MCF 10A (cell line): Measurements from ENCODE around the gene FNDC11. TPM values are rescaled to one million over a fixed set of nuclear protein-coding genes. Genes with fewer than 3 reads are reported as not detected.

Experiments
- BruUV-seq: library from RNA; stranded (reverse); fragments of 400-500 nt; replicated peaks from 2 replicates; lab custom pipeline; 2021; lab: Mats Ljungman, UMichigan
- CTCF ChIA-PET: fragments of 300-600 bp; sonication (Branson Sonifier 250); formaldehyde crosslinking; extraction: SDS; loops from one replicate; lab custom pipeline; 2021; ENCODE audit warnings: antibody characterized with exemption, inconsistent platforms; lab: Yijun Ruan, JAX
- POLR2A ChIA-PET: fragments of 300-600, 350-650 bp; sonication (Branson Sonifier 250); formaldehyde crosslinking; extraction: SDS; loops from one replicate; lab custom pipeline; 2020; ENCODE audit warnings: antibody characterized with exemption, inconsistent platforms; lab: Yijun Ruan, JAX
- DNase-seq: peaks from one replicate; pipeline ENCODE4 v3.0.0-alpha.2; 2018; ENCODE audit not compliant: unreplicated experiment
- H3K27ac Mint-ChIP-seq: one replicate; pipeline ENCODE4 v1.8.0; 2022; ENCODE audit warnings: mild to moderate bottlenecking, low read depth, mixed read lengths; ENCODE audit not compliant: unreplicated experiment
- H3K27me3 Mint-ChIP-seq: one replicate; pipeline ENCODE4 v1.8.0; 2022; ENCODE audit warnings: mixed read lengths; ENCODE audit not compliant: insufficient read depth, unreplicated experiment
- H3K36me3 Mint-ChIP-seq: one replicate; pipeline ENCODE4 v1.8.0; 2022; ENCODE audit warnings: mild to moderate bottlenecking, moderate library complexity, mixed read lengths; ENCODE audit not compliant: insufficient read depth, unreplicated experiment
- H3K4me1 Mint-ChIP-seq: one replicate; pipeline ENCODE4 v1.8.0; 2022; ENCODE audit warnings: mixed read lengths; ENCODE audit not compliant: insufficient read depth, unreplicated experiment
- H3K4me3 Mint-ChIP-seq: one replicate; pipeline ENCODE4 v1.8.0; 2022; ENCODE audit warnings: mild to moderate bottlenecking, moderate library complexity, mixed read lengths; ENCODE audit not compliant: unreplicated experiment
- H3K9me3 Mint-ChIP-seq: one replicate; pipeline ENCODE4 v1.8.0; 2022; ENCODE audit warnings: mixed read lengths; ENCODE audit not compliant: unreplicated experiment
- intact Hi-C: fragments of 100-400 bp; cut with micrococcal nuclease; formaldehyde crosslinking; loops from 2 replicates; pipeline ENCODE4 v1.14.1; 2022
- total RNA-seq: library from RNA; stranded (reverse); gene quantifications from 2 replicates; pipeline ENCODE4 v1.2.3, GENCODE V29; 2022
- TF ChIP-seq, protein P1 (sequence below): fragments of 200-600 bp; IDR thresholded peaks from one replicate; pipeline ENCODE4 v1.8.0; 2022; ENCODE audit warnings: antibody characterized with exemption, mild to moderate bottlenecking; ENCODE audit not compliant: unreplicated experiment

FNDC11 gene
- total RNA-seq, 1 experiment from 2014 or later, result 2.4 TPM

DNA sequence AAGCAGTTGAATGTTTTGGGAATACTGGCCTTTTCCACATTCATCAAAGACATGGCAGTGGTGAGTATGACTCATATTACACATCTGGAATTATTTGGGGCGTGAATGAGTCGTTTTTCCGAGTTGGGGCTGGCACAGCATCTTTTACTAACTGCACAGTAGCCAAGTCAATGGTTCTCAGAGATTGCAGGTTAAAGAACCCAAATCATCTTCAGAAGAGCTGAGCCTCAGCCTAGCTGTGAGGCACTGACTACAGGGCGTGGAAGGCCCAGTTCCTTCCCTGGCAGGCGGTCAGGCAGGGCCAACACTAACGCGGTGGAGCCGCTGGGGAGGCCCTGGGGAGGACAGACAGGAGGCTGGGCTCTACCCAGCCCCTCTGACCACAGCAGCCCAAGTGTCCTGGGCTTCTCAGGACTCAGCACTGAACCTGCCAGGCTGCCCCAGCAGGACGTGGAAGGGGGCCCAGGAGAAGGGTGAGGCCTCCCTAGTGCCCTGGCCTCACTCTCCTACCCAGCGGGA lies 40.1 kb downstream of the FNDC11 start:
- no peak overlapping the region for H3K4me3 Mint-ChIP-seq
- POLR2A ChIA-PET, result no interaction called here
- no peak for DNase-seq
- TF ChIP-seq, protein P1, sequence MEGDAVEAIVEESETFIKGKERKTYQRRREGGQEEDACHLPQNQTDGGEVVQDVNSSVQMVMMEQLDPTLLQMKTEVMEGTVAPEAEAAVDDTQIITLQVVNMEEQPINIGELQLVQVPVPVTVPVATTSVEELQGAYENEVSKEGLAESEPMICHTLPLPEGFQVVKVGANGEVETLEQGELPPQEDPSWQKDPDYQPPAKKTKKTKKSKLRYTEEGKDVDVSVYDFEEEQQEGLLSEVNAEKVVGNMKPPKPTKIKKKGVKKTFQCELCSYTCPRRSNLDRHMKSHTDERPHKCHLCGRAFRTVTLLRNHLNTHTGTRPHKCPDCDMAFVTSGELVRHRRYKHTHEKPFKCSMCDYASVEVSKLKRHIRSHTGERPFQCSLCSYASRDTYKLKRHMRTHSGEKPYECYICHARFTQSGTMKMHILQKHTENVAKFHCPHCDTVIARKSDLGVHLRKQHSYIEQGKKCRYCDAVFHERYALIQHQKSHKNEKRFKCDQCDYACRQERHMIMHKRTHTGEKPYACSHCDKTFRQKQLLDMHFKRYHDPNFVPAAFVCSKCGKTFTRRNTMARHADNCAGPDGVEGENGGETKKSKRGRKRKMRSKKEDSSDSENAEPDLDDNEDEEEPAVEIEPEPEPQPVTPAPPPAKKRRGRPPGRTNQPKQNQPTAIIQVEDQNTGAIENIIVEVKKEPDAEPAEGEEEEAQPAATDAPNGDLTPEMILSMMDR, result no peak
- H3K27me3 Mint-ChIP-seq, result no peaks in the 10 kb centered on the region
- no peaks in the 10 kb centered on the region for H3K4me1 Mint-ChIP-seq
- no TSS peak for BruUV-seq
- H3K36me3 Mint-ChIP-seq, result peaks cover 40% of the 10 kb centered on the region
- CTCF ChIA-PET, result no interaction called here
- intact Hi-C loops, result no loop called here
- H3K9me3 Mint-ChIP-seq, result no peaks in the 10 kb centered on the region
- no peak overlapping the region for H3K27ac Mint-ChIP-seq

DNA sequence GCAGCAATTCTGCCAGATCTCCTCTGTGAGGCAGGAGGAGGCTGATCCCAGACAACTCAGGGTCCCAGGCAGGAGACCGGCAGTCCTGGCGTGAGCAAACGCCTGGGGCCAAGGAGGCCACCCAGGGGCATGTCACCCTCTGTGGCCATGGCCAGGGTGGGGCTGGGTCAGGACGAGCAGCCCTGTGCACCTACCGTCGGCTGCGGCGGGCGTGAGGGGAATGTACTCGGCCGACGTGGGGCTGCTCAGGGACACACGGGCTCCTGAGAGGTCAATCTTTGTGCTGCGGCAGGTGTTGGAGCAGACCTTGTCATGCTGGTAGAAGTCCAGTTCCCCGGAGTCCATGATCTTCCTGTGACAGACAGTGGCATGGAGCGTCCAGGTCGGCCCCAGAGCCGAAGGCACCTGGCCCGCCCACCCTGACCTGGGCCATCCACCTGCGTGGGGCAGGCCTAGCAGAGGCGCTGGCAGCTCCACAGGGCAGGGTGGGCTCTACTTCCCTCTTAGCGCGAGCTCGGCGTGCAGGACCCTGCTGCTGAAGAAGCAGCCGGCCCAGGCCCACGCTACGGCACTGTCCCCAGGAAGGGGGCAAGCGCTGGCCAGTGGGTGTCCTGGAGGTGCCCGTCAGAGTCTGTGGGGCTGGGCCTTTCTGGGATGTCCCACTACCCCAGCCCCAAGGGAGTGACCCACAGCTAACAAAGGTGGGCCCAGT lies 41.6 kb downstream of the FNDC11 start:
- DNase-seq, result no peak
- intact Hi-C loops, result no loop called here
- no TSS peak for BruUV-seq
- POLR2A ChIA-PET, result no interaction called here
- peaks cover 38% of the 10 kb centered on the region for H3K36me3 Mint-ChIP-seq
- H3K4me1 Mint-ChIP-seq, result no peaks in the 10 kb centered on the region
- no peak overlapping the region for H3K27ac Mint-ChIP-seq
- H3K27me3 Mint-ChIP-seq, result no peaks in the 10 kb centered on the region
- H3K4me3 Mint-ChIP-seq, result no peak overlapping the region
- H3K9me3 Mint-ChIP-seq, result no peaks in the 10 kb centered on the region
- TF ChIP-seq, protein P1, result no peak
- CTCF ChIA-PET, result no interaction called here

DNA sequence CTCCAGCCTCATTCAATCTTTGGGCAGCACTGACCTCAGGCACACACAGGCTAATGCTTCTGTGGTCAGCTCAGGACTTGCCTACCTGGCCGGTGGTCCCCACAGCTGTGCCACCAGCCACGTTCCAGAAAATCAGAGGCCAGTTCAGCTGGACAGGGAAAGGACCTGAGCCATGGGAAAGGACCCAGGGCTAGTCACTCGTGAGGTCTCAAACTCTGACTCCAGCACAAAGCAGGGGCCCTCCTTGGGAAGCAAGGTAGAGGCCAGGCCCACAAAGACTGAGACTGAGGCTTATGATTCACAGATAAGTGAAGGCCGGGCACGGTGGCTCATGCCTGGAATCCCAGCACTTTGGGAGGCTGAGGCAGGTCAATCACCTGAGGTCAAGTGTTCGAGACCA lies 42.5 kb downstream of the FNDC11 start:
- no peak for DNase-seq
- intact Hi-C loops, result no loop called here
- peaks cover 45% of the 10 kb centered on the region for H3K36me3 Mint-ChIP-seq
- no peak overlapping the region for H3K27ac Mint-ChIP-seq
- TF ChIP-seq, protein P1, result no peak
- POLR2A ChIA-PET, result interaction anchor here (0.6 kb wide), 1 partner anchor 237 kb away, joined by 4 read pairs; no protein-coding TSS in a partner anchor
- no TSS peak for BruUV-seq
- H3K9me3 Mint-ChIP-seq, result no peaks in the 10 kb centered on the region
- no peaks in the 10 kb centered on the region for H3K27me3 Mint-ChIP-seq
- no peaks in the 10 kb centered on the region for H3K4me1 Mint-ChIP-seq
- CTCF ChIA-PET, result no interaction called here
- H3K4me3 Mint-ChIP-seq, result no peak overlapping the region

DNA sequence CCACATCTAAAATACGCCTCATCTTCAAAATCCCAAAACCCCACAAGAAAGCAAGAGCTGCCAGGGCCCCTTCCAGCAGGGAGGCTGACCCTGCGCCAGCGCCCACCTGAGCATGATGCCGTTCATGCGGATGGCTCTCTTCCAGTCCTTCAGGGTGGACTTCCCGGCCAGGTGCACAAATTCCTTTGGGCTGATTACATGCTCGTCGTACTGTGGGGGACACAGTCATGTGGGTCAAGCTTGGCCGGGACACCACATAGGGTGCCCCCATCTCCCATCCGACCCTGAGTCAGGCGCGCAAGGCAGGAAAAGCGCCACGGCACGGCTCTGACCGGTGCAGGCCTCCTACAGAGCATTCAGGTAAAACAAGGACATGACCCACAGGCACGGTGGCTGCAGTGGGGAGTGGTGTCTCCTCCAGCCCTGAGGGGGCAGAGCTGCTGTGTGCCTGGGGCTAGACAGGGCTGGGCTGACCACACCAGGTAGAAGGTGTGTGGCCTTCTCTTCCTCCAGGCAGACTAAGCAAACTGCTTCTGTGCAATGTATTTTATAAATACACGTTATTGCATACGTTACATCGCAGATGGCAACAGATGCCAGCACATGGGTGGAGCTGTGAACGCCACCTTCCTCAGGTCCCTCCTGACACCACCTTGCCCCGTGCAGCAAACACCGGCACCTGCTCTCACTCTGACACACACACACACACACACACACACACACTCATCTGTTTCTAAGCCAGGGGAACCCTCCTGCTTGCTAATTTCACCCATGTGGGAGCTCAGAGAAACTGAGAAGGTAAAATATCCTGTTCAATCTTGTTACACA lies 43.9 kb downstream of the FNDC11 start:
- intact Hi-C loops, result no loop called here
- DNase-seq, result no peak
- Mint-ChIP-seq H3K27me3 (no peaks in the 10 kb centered on the region), H3K9me3 (no peaks in the 10 kb centered on the region), H3K4me1 (no peaks in the 10 kb centered on the region), H3K36me3 (peaks cover 42% of the 10 kb centered on the region), H3K4me3 (no peak overlapping the region), H3K27ac (no peak overlapping the region)
- BruUV-seq, result no TSS peak
- ChIA-PET CTCF (no interaction called here), POLR2A (interaction anchor here (0.6 to 1.7 kb wide), 4 partner anchors 20 to 267 kb away, joined by 3 to 5 read pairs (median 4); partner anchors contain the start of genes GMEB2 and TPD52L2)
- TF ChIP-seq, protein P1, result no peak
